ENCODE results near the gene GPHN. TPM values are rescaled to one million over a fixed set of nuclear protein-coding genes. Genes with fewer than 3 reads are reported as not detected.

GPHN gene
- total and polyA plus RNA-seq, 2 of the 4 experiments (the other 2 are of a cell fraction): 8.0 to 8.1 TPM

DNA sequence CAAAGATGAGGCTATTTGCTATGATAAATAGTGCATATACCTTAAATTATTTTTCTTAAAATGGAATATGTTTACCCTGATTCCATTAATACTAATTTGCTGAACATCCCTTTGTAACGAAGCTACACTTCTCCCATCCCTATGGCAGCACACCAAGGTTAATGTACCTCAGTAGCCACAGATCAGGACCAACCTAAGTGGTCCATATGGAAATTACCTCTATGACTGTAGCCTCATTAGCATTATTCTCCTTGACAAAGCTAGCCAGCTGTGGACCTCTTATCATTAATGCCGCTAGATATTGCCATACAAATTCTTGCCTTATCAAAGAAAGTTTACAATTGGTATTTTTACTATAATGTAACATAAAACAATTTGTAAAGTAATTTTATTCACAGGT is 604.4 kb downstream of the GPHN start:
- no peak overlapping the region for H3K56ac ChIP-seq (ENCODE audit: extremely low read depth, insufficient read depth, low read length)
- TF ChIP-seq POLR2A (IDR thresholded peaks at IDR 0.05; ENCODE audit: low read depth, low read length) (no peak), RFX5 (IDR thresholded peaks at IDR 0.05; ENCODE audit: low read depth, low read length) (no peak), MAFK (IDR thresholded peaks at IDR 0.05; ENCODE audit: low read depth, low read length) (no peak), RCOR1 (IDR thresholded peaks at IDR 0.05; ENCODE audit: insufficient replicate concordance, low read length) (no peak), CEBPB (IDR thresholded peaks at IDR 0.05; ENCODE audit: low read depth, low read length) (no peak), BHLHE40 (IDR thresholded peaks at IDR 0.05; ENCODE audit: low read depth, low read length) (no peak), MXI1 (IDR thresholded peaks at IDR 0.05; ENCODE audit: borderline replicate concordance, low read depth, low read length) (no peak), ELK1 (IDR thresholded peaks at IDR 0.05; ENCODE audit: borderline replicate concordance, low read depth, low read length) (no peak)
- H3K27ac ChIP-seq (ENCODE audit: insufficient read depth, low read length): no peak overlapping the region
- H3K9ac ChIP-seq (ENCODE audit: low read depth, low read length): no peak overlapping the region
- POLR2A ChIA-PET (ENCODE audit: unreplicated experiment): no interaction called here
- H3K36me3 ChIP-seq (ENCODE audit: control insufficient read depth, insufficient read depth, low read length): no peaks in the 10 kb centered on the region
- no peak overlapping the region for H3K23ac ChIP-seq (ENCODE audit: low read depth, low read length)
- dilution Hi-C loops (cut with HindIII; ENCODE audit: low sequenced_read_pairs, unreplicated experiment): no loop called here
- no peak overlapping the region for H2AK9ac ChIP-seq (replicated peaks; ENCODE audit: low read depth, low read length, poor library complexity)
- H3K18ac ChIP-seq (ENCODE audit: low read depth, low read length): no peak overlapping the region
- no peak overlapping the region for H3K4me2 ChIP-seq (ENCODE audit: low read depth, low read length)
- BruUV-seq (replicated peaks): no TSS peak
- H2BK5ac ChIP-seq (ENCODE audit: low read depth, low read length, poor library complexity, severe bottlenecking): no peak overlapping the region
- H3K9me1 ChIP-seq (ENCODE audit: insufficient read depth, low read length): no peaks in the 10 kb centered on the region
- no CpG with 5 or more reads among the region's 2 CpGs for WGBS, 2 experiments (ENCODE audit: extremely low coverage in 2 of 2, insufficient read length in 1 of 2)
- H3K4me3 ChIP-seq (ENCODE audit: insufficient read depth, low read depth, low read length): no peak overlapping the region
- no peak overlapping the region for H2BK15ac ChIP-seq (ENCODE audit: low read depth, low read length)
- H3K4me1 ChIP-seq (ENCODE audit: control insufficient read depth, insufficient read depth, low read length): no peaks in the 10 kb centered on the region
- in situ Hi-C loops (cut with MboI; ENCODE audit: low sequenced_read_pairs): loop anchor here (10.0 to 25.0 kb wide), 3 partner anchors 488 to 750 kb away; no protein-coding TSS in a partner anchor
- CTCF ChIA-PET: interaction anchor here (0.6 kb wide), 1 partner anchor 11 kb away, joined by 3 read pairs; no protein-coding TSS in a partner anchor
- intact Hi-C loops (cut with micrococcal nuclease): no loop called here
- H4K8ac ChIP-seq (ENCODE audit: low read depth in 2 of 2, low read length in 2 of 2): no peak overlapping the region
- no peak overlapping the region for H4K5ac ChIP-seq (ENCODE audit: low read depth, low read length)
- H2AK5ac ChIP-seq (ENCODE audit: low read depth, low read length): no peak overlapping the region
- H2AFZ ChIP-seq (replicated peaks; ENCODE audit: low read length, poor library complexity): no peak overlapping the region
- no peaks in the 10 kb centered on the region for H3K27me3 ChIP-seq (ENCODE audit: control insufficient read depth, insufficient read depth, low read length)
- H4K20me1 ChIP-seq (ENCODE audit: insufficient read depth, low read length): no peaks in the 10 kb centered on the region
- no peak for ATAC-seq (ENCODE audit: low read depth)
- H3K4ac ChIP-seq (ENCODE audit: low read depth, low read length): no peak overlapping the region
- no peaks in the 10 kb centered on the region for H3K9me3 ChIP-seq (ENCODE audit: control insufficient read depth, insufficient read depth, low read length)
- no peak overlapping the region for H2BK20ac ChIP-seq (ENCODE audit: low read depth, low read length)
- no peaks in the 10 kb centered on the region for H3K79me1 ChIP-seq (ENCODE audit: low read depth in 1 of 2, low read length in 2 of 2)
- H4K91ac ChIP-seq (ENCODE audit: insufficient read depth, low read depth, low read length): no peak overlapping the region
- H2BK120ac ChIP-seq (ENCODE audit: low read depth, low read length): no peak overlapping the region
- no peak for DNase-seq
- H3K14ac ChIP-seq (replicated peaks; ENCODE audit: low read depth, low read length): no peak overlapping the region
